SK-N-SH (cell line): ENCODE results near the gene CISD3.
A peak's percentile ranks its signal among the peaks of the same experiment; 100 is the strongest.

Source experiments
- CTCF ChIP-seq: fragments of 200-600 bp; sonication (generic); IDR thresholded peaks from 2 replicates; pipeline ENCODE4 v1.6.1; 2017; ENCODE audit warnings: antibody characterized with exemption, mild to moderate bottlenecking, moderate library complexity
- EZH2phosphoT487 ChIP-seq: fragments of 200-600 bp; sonication (generic); IDR thresholded peaks from 2 replicates; pipeline ENCODE4 v1.6.1; 2017; ENCODE audit warnings: low read depth, mixed run types, mild to moderate bottlenecking, antibody characterized with exemption, moderate library complexity, borderline replicate concordance
- FOXJ3 ChIP-seq: sonication (generic); formaldehyde crosslinking; IDR thresholded peaks from 2 replicates; pipeline ENCODE4 v1.5.1; 2020; ENCODE audit warnings: mild to moderate bottlenecking, missing genetic modification reagents
- GABPA ChIP-seq: IDR thresholded peaks from 2 replicates; pipeline ENCODE4 v1.4.0; 2012; ENCODE audit warnings: low read depth, mild to moderate bottlenecking
- MXI1 ChIP-seq: IDR thresholded peaks from 2 replicates; pipeline ENCODE4 v1.6.1; 2012; ENCODE audit warnings: mild to moderate bottlenecking, low read depth, low read length, improper control_type of control experiment
- RAD21 ChIP-seq: IDR thresholded peaks from 2 replicates; pipeline ENCODE4 v1.6.1; 2012; ENCODE audit warnings: mild to moderate bottlenecking, low read length
- RFX5 ChIP-seq: IDR thresholded peaks from 2 replicates; pipeline ENCODE4 v1.6.1; 2012; ENCODE audit warnings: mild to moderate bottlenecking, improper control_type of control experiment, low read length
- SMC3 ChIP-seq: IDR thresholded peaks from 2 replicates; pipeline ENCODE4 v1.6.1; 2012; ENCODE audit warnings: low read depth, low read length, improper control_type of control experiment
- USF2 ChIP-seq: fragments of 150-350 bp; IDR thresholded peaks from 2 replicates; pipeline ENCODE4 v1.6.1; 2017; ENCODE audit warnings: antibody characterized with exemption, low read length, low read depth, borderline replicate concordance

DNA sequence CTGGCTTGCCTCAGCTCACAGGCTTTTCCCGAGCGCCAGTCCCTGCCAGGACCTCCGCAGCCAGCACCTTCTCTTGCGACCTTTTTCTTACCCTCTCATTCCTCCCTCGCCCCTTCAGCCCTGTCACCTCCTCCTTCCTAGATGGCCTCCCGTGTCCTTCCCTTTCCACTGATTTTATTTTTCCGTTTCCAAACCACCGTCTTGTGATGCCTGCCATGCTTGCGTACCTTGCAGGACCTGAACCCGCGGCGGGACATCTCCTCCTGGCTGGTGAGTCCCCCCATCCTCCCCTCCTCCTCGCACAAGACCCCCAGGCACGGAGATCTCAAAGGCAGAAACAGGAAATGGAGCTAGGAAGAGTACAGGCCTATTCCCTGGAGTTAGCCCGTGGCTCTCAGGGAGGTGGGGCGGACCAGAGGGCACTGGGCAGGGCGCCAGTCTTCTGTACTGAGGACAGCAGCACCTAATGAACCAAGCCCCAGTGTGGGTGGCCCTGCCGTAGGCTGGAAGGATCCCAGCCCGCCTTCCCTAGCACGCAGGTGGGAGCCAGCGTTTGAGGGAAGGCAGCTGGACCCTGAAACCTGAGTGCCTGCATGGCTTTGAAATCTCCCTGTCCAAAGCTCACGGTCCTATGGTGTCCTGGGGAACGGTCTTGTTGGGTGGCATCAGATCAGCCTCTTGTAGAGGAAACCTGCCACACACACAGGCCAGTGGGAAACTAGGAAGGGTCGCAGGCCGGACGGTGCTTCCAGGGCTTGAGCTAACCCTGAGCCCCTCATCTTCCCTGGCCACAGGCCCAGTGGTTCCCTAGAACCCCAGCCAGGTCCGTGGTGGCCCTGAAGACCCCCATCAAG lies 612 bp downstream of the CISD3 start:
- no peak for TF ChIP-seq SMC3
- no peak for TF ChIP-seq EZH2phosphoT487
- no peak for TF ChIP-seq CTCF
- no peak for TF ChIP-seq USF2
- no peak for TF ChIP-seq RAD21
- peak; percentile 72 for TF ChIP-seq MXI1
- TF ChIP-seq GABPA: no peak; the same call in 1 of the 2 replicates
- TF ChIP-seq FOXJ3 (CRISPR knock-in tag): peak; percentile 63; the same call in 1 of the 2 replicates
- no peak for TF ChIP-seq RFX5
